HepG2 (cell line): ENCODE data around the gene TMEM63B. TPM values are rescaled to one million over a fixed set of nuclear protein-coding genes. Genes with fewer than 3 reads are reported as not detected.

ENCODE experiments used
- BHLHE40 ChIP-seq: IDR thresholded peaks from 2 replicates; pipeline ENCODE4 v1.6.1; 2011; ENCODE audit warnings: low read length, improper control_type of control experiment
- HNF4A ChIP-seq: sonication (generic); formaldehyde crosslinking; IDR thresholded peaks from 2 replicates; pipeline ENCODE4 v1.4.0; 2020; ENCODE audit warnings: missing genetic modification reagents
- KMT2A ChIP-seq: sonication (generic); formaldehyde crosslinking; IDR thresholded peaks from 2 replicates; pipeline ENCODE4 v1.4.0; 2020; ENCODE audit warnings: missing genetic modification reagents
- MTA3 ChIP-seq: sonication (generic); formaldehyde crosslinking; IDR thresholded peaks from 2 replicates; pipeline ENCODE4 v1.4.0; 2020; ENCODE audit warnings: missing genetic modification reagents
- ZBTB10 ChIP-seq: sonication (generic); formaldehyde crosslinking; IDR thresholded peaks from 2 replicates; pipeline ENCODE4 v1.4.0; 2020; ENCODE audit warnings: missing genetic modification reagents, borderline replicate concordance
- ZNF101 ChIP-seq: sonication (generic); formaldehyde crosslinking; IDR thresholded peaks from 2 replicates; pipeline ENCODE4 v1.4.0; 2020; ENCODE audit warnings: mild to moderate bottlenecking, low read depth, missing genetic modification reagents, borderline replicate concordance
- ZNF574 ChIP-seq: sonication (generic); formaldehyde crosslinking; IDR thresholded peaks from 2 replicates; pipeline ENCODE4 v1.4.0; 2020; ENCODE audit warnings: missing genetic modification reagents
- ZNF788 ChIP-seq: sonication (generic); formaldehyde crosslinking; IDR thresholded peaks from 2 replicates; pipeline ENCODE4 v1.5.0; 2020; ENCODE audit warnings: mild to moderate bottlenecking, missing genetic modification reagents, borderline replicate concordance
- ZNF816 ChIP-seq: sonication (generic); formaldehyde crosslinking; IDR thresholded peaks from 2 replicates; pipeline ENCODE4 v1.8.0; 2022; ENCODE audit warnings: missing genetic modification reagents, mild to moderate bottlenecking, borderline replicate concordance
- ZNF891 ChIP-seq: sonication (generic); formaldehyde crosslinking; IDR thresholded peaks from 2 replicates; pipeline ENCODE4 v1.5.0; 2020; ENCODE audit warnings: mild to moderate bottlenecking, missing genetic modification reagents
- polyA plus RNA-seq, 8 experiments: library from polyadenylated mRNA; depleted of rRNA in 3 of 8; stranded (reverse) in 7 of 8; unstranded in 1 of 8; fragments of >200 nt; fragmentation: Illumina TruSeq in 4 of 8; extraction: Trizol in 4 of 8; gene quantifications; 2 replicates each; pipeline versions ENCODE4 v1.2.1 to v1.2.3, GENCODE V29; 2011 to 2016; ENCODE audit warnings: low read depth in 4 of 8, missing spikeins in 1 of 8, mixed read lengths in 1 of 8; ENCODE audit not compliant: insufficient read depth in 1 of 8
- total RNA-seq, 5 experiments: library from RNA; depleted of rRNA; stranded (reverse); fragments of >200 nt; fragmentation: Illumina TruSeq; extraction: Trizol; gene quantifications; 2 replicates each; pipeline ENCODE4 v1.2.3, GENCODE V29; 2016; ENCODE audit warnings: low read depth in 1 of 5
- TF ChIP-seq, protein P1 (sequence below): sonication (generic); formaldehyde crosslinking; IDR thresholded peaks from 2 replicates; pipeline ENCODE4 v1.8.0; 2022; ENCODE audit warnings: mild to moderate bottlenecking, missing genetic modification reagents, borderline replicate concordance
- TF ChIP-seq, protein P2 (sequence below): sonication (generic); formaldehyde crosslinking; IDR thresholded peaks from one replicate; pipeline ENCODE4 v1.5.1; 2020; ENCODE audit warnings: mild to moderate bottlenecking, missing genetic modification reagents; ENCODE audit errors: not compliant biosample characterization

Gene TMEM63B
- total and polyA plus RNA-seq, 2 of the 13 experiments (the other 11 are each of a cell fraction or from before 2014, with no cell fraction given) = 27.4 to 75.8 TPM

DNA sequence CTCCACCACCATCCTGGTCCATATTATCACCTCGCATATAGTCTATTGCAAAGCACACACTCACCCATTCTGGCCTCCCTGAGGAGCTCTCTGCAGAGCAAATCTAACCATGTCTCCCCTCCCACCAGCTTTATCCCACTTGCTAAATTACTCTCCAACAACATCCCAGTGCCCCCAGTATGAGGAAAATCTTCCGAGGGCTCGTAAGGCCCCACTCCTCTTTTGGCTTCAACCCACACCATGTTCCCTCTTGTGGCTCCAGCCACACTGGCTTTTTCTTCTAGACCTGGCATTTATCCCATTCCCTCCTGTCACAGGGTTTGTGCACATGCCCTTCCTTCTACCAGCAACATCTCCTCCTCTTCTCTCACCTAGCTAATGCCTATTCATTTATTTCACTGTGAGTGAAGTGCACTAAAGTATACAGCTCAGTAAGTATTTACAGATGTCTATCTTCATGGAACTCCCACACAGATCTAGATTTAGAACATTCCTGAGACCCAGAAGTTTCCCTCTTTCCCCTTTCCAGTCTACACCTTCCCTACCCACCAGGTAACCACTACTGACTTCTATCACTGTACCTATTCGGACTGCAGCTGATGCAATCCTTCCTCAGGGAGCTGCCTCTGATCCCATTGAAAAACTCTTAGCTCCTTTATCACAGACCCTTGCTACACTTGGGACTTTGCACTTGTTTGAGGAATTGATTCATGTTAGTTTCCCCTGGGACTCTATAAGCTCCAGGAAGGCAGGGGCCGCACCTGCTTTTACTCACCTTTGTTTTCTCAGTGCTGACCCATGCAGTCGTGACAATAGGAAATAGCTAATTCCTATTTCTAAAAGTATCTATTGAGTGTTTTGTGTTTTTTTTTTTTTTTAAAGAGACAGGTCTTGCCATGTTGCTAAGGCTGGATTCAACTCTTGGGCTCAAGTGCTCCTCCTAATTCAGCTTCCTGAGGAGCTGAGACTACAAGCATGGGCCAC, 15.6 kb upstream of the TMEM63B start (continued):
- TF ChIP-seq HNF4A (CRISPR knock-in tag) = peak; percentile 98
- no peak for TF ChIP-seq ZNF101 (CRISPR knock-in tag)
- TF ChIP-seq ZNF891 (CRISPR knock-in tag) = no peak
- peak; percentile 66; the same call in 1 of the 2 replicates for TF ChIP-seq KMT2A (CRISPR knock-in tag)
- no peak for TF ChIP-seq MTA3 (CRISPR knock-in tag)
- peak; percentile 65; the same call in 1 of the 2 replicates for TF ChIP-seq ZNF788 (CRISPR knock-in tag)
- TF ChIP-seq BHLHE40 = no peak
- TF ChIP-seq, protein P1, sequence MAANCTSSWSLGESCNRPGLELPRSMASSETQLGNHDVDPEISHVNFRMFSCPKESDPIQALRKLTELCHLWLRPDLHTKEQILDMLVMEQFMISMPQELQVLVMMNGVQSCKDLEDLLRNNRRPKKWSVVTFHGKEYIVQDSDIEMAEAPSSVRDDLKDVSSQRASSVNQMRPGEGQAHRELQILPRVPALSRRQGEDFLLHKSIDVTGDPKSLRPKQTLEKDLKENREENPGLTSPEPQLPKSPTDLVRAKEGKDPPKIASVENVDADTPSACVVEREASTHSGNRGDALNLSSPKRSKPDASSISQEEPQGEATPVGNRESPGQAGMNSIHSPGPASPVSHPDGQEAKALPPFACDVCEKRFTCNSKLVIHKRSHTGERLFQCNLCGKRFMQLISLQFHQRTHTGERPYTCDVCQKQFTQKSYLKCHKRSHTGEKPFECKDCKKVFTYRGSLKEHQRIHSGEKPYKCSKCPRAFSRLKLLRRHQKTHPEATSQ (CRISPR knock-in tag) = no peak
- TF ChIP-seq ZNF816 (CRISPR knock-in tag) = no peak
- TF ChIP-seq, protein P2, sequence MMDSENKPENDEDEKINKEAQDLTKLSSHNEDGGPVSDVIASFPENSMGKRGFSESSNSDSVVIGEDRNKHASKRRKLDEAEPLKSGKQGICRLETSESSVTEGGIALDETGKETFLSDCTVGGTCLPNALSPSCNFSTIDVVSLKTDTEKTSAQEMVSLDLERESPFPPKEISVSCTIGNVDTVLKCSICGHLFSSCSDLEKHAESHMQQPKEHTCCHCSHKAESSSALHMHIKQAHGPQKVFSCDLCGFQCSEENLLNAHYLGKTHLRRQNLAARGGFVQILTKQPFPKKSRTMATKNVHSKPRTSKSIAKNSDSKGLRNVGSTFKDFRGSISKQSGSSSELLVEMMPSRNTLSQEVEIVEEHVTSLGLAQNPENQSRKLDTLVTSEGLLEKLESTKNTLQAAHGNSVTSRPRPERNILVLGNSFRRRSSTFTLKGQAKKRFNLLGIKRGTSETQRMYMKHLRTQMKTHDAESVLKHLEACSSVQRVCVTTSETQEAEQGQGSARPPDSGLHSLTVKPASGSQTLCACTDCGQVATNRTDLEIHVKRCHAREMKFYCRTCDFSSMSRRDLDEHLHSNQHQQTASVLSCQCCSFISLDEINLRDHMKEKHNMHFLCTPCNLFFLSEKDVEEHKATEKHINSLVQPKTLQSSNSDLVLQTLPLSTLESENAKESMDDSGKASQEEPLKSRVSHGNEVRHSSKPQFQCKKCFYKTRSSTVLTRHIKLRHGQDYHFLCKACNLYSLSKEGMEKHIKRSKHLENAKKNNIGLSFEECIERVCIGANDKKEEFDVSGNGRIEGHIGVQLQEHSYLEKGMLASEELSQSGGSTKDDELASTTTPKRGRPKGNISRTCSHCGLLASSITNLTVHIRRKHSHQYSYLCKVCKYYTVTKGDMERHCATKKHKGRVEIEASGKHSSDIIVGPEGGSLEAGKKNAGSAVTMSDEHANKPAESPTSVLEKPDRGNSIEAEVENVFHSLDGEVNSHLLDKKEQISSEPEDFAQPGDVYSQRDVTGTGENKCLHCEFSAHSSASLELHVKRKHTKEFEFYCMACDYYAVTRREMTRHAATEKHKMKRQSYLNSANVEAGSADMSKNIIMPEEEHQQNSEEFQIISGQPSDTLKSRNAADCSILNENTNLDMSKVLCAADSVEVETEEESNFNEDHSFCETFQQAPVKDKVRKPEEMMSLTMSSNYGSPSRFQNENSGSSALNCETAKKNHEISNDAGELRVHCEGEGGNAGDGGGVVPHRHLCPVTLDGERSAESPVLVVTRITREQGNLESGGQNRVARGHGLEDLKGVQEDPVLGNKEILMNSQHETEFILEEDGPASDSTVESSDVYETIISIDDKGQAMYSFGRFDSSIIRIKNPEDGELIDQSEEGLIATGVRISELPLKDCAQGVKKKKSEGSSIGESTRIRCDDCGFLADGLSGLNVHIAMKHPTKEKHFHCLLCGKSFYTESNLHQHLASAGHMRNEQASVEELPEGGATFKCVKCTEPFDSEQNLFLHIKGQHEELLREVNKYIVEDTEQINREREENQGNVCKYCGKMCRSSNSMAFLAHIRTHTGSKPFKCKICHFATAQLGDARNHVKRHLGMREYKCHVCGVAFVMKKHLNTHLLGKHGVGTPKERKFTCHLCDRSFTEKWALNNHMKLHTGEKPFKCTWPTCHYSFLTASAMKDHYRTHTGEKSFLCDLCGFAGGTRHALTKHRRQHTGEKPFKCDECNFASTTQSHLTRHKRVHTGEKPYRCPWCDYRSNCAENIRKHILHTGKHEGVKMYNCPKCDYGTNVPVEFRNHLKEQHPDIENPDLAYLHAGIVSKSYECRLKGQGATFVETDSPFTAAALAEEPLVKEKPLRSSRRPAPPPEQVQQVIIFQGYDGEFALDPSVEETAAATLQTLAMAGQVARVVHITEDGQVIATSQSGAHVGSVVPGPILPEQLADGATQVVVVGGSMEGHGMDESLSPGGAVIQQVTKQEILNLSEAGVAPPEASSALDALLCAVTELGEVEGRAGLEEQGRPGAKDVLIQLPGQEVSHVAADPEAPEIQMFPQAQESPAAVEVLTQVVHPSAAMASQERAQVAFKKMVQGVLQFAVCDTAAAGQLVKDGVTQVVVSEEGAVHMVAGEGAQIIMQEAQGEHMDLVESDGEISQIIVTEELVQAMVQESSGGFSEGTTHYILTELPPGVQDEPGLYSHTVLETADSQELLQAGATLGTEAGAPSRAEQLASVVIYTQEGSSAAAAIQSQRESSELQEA (CRISPR knock-in tag) = no peak
- TF ChIP-seq ZNF574 (CRISPR knock-in tag) = peak; percentile 52; the same call in 1 of the 2 replicates
- TF ChIP-seq ZBTB10 (CRISPR knock-in tag) = no peak
